HG02610 (cell line): ENCODE data around the gene KLHL25.
"Not testable (repeated sequence)": the region's sequence is repeated elsewhere in the genome, so short reads cannot be mapped to it uniquely, and the experiment has no call there.

Source experiments
- ATAC-seq: cut with Tn5 transposase; IDR thresholded peaks from one replicate; pipeline ENCODE4 v1.9.1; 2021; ENCODE audit warnings: mild to moderate bottlenecking, moderate library complexity; ENCODE audit not compliant: unreplicated experiment

Gene KLHL25

GRCh38 chr15:85794598-85795336 lies at the start of gene KLHL25:
Gene KLHL25 (minus strand): TSS chr15:85794925. CDS start chr15:85769810, 25,115 bp downstream.
- peak; percentile 99 for ATAC-seq

- ATAC-seq = no peak
Measured at GRCh38 chr15:85840802-85841152, 46.1 kb upstream of the KLHL25 start.

- peak; percentile 95 for ATAC-seq
Measured at GRCh38 chr15:85840079-85840801, 45.5 kb upstream of the KLHL25 start.

- no peak for ATAC-seq
Measured at GRCh38 chr15:85839643-85840042, 44.9 kb upstream of the KLHL25 start.

- no peak for ATAC-seq
Measured at GRCh38 chr15:85838655-85839054, 43.9 kb upstream of the KLHL25 start.

- ATAC-seq = no peak
Measured at GRCh38 chr15:85837881-85838280, 43.2 kb upstream of the KLHL25 start.

GRCh38 chr15:85837011-85837433 lies 42.3 kb upstream of the KLHL25 start:
- no peak for ATAC-seq

- no peak for ATAC-seq
Measured at GRCh38 chr15:85834651-85835050, 39.9 kb upstream of the KLHL25 start.

DNA sequence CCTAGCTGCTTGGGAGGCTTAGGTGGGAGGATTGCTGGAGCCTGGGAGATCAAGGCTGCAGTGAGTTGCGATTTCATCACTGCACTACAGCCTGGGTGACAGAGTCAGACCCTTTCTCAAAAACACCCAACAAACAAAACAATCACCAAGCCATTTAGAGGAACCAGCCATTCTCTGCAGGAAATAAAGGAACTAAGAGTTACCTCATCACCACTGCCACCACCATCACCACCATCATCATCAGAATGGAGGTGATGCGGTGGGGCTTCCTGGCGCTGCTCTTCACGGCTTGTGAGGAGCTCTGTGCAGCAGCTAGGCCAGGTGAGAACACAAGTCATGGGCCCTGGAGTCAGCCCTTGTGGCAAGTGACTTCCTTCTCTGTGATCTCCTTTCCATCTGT lies 37.7 kb upstream of the KLHL25 start:
- ATAC-seq = no peak

DNA sequence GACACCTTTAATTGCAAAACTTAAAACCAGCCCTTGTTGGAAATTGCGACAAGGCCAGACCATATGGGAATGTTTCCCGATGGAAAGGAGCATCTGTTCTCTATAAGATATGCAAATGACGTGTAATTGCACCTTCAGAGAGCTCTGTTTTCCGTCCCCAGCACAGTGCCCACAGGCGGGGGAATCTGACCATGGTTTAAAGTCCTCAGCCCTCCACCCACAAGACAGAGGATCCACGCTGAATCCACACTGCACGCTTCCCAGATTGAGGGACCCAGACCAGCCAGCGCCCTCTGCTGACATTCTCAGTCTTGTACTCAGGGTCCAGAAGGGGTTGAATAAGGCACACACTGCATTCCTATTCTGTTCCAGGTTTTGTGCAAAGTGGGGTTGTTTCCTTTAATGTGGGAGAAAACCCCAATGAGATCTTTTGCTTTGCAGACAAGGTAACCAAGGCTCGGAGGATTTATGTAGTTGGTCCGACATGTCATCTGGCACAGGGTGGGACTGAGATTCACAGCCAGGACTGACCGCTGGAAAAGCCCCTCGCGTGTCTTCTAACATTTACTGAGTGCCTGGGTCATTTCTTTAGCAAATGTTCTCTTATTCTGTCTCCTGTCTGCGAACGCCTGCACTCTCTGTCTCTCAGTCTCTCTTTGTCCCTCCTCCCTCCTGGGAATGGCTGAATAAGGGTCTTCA lies 36.8 kb upstream of the KLHL25 start:
- ATAC-seq = no peak

GRCh38 chr15:85829754-85830153 lies 35.0 kb upstream of the KLHL25 start:
- ATAC-seq = not testable (repeated sequence)

- ATAC-seq = no peak
Measured at GRCh38 chr15:85828874-85829273, 34.1 kb upstream of the KLHL25 start.

DNA sequence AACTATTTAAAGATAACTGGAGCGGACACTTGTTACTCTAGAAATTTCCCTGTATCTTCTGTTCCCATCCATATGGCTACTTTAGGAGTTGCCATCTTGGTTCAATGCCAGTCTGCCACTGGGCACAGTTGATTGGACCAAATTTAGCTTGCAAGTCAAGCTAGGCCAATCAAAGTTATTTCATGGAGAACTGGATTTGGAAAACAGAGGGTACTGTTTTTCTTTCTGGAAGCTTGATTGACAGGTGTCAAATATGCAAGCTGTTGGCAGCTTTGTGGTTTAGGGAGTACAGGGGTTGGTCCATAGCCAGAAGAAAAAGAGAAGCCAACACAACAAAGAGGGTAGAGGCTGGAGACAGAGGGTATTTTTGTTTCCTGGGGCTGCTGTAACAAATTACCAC lies 33.4 kb upstream of the KLHL25 start:
- no peak for ATAC-seq

GRCh38 chr15:85826756-85827515 lies 32.2 kb upstream of the KLHL25 start:
- ATAC-seq = no peak

- ATAC-seq = no peak
Measured at GRCh38 chr15:85825719-85826118, 31.0 kb upstream of the KLHL25 start.

- ATAC-seq = no peak
Measured at GRCh38 chr15:85825118-85825517, 30.4 kb upstream of the KLHL25 start.

DNA sequence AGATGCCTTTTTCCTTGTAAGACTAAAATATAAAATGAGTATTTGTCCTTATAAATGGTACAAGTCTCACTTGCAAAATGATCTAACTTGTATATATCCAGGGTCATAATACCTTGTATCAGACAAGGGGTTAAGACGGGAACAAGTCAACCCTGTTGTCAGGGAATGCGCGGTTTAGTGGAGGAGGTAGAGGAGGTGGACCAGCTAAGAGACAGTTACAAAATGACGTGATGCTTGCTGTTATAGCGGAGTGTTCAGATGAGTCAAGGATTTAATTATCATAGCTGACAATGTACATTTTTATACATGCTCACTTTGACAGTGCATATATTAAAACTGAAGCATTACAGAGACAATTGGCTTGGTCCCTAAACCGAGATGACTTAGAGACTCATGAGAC lies 26.8 kb upstream of the KLHL25 start:
- ATAC-seq = no peak

DNA sequence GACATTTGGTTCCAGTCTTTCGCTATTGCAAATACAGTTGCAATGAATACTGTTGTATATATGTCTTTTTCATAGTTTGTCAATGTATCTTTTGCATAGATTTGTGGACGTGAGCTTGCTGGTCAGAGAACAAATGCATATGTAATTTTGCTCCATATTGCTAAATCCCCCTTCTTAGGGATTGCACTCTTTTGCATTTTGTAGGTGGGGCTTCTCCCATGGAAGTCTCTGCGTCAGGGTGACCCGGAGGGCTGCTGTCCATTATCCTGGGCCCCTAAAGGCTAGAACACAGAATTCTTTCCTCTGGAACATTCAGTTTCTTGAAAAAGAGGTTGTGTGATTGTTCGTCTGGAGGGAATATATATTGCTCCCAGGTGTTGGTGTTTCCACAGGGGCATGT lies 25.2 kb upstream of the KLHL25 start:
- ATAC-seq = no peak

DNA sequence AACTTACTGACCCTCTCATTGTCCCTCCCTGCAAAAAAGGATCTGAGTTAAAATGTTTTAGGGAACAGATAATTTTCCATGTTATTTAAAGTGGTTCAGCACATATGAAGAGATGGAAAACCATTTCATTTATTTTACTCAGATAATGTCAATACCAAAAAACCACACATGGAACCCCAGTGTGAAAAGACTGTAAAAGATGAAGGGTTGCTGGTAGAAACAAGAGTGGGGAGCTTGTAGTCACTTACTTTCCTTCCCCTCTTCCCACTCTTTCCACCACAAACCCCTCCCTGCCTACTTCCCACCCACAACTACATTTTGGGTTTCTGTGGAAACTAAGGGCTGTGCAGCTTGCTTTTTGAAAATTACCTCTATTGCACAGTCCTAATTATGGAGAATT lies 18.5 kb upstream of the KLHL25 start:
- ATAC-seq = no peak

- no peak for ATAC-seq
Measured at GRCh38 chr15:85810075-85810474, 15.3 kb upstream of the KLHL25 start.

GRCh38 chr15:85805420-85805819 lies 10.7 kb upstream of the KLHL25 start:
- ATAC-seq = no peak
